Mesodermal cell (in vitro differentiated cells): ENCODE data around the gene FNDC3A.
"Not testable (repeated sequence)": the region's sequence is repeated elsewhere in the genome, so short reads cannot be mapped to it uniquely, and the experiment has no call there.

Experiments used
- H3K27ac ChIP-seq: 2 replicates; pipeline ENCODE4 v1.7.0; 2013; ENCODE audit warnings: mild to moderate bottlenecking, low read depth, low read length, moderate library complexity; ENCODE audit not compliant: severe bottlenecking
- H3K36me3 ChIP-seq: 2 replicates; pipeline ENCODE4 v1.7.1; 2013; ENCODE audit warnings: mild to moderate bottlenecking, low read length, moderate library complexity; ENCODE audit not compliant: control insufficient read depth, insufficient read depth
- H3K4me1 ChIP-seq: one replicate; pipeline ENCODE4 v1.7.1; 2013; ENCODE audit warnings: mild to moderate bottlenecking, low read length; ENCODE audit not compliant: insufficient read depth, control insufficient read depth, poor library complexity, severe bottlenecking
- H3K4me3 ChIP-seq: 2 replicates; pipeline ENCODE4 v1.7.0; 2013; ENCODE audit warnings: low read length, control low read depth, mild to moderate bottlenecking; ENCODE audit not compliant: insufficient read depth, poor library complexity, severe bottlenecking; ENCODE audit errors: extremely low read depth
- H3K9me3 ChIP-seq: 2 replicates; pipeline ENCODE4 v1.7.1; 2013; ENCODE audit warnings: mild to moderate bottlenecking, low read length, moderate library complexity; ENCODE audit not compliant: control insufficient read depth
- WGBS, 2 experiments: methylation state at CpG; one replicate each; pipeline ENCODE4 v1.1.5; 2013; ENCODE audit warnings: missing lambda C conversion rate in 2 of 2; ENCODE audit not compliant: insufficient coverage in 2 of 2; 5-methylcytosine and 5-hydroxymethylcytosine counted together

The FNDC3A gene

DNA sequence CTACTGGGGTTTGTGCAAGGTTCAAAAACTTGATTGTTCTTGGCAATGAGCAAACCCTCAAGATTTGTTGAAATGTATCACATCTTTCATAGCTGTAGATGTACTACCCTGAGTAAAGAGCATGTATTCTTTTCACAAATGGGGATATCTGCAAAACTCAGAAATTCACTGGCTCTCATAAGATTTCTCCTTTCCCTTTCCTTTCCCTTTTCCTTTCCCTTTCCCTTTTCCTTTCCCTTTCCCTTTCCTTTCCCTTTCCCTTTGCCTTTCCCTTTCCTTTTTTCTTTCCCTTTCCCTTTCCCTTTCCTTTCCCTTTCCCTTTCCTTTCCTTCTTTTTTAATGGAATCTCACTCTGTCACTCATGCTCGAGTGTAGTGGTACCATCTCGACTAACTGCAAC, 69.1 kb downstream of the FNDC3A start:
- Histone ChIP-seq H3K4me1 (no peaks in the 10 kb centered on the region), H3K4me3 (no peak overlapping the region), H3K36me3 (peaks cover 2% of the 10 kb centered on the region), H3K27ac (no peak overlapping the region), H3K9me3 (no peaks in the 10 kb centered on the region)
- 100% methylated on average over 2 of the region's 2 CpGs for WGBS, 2 experiments

DNA sequence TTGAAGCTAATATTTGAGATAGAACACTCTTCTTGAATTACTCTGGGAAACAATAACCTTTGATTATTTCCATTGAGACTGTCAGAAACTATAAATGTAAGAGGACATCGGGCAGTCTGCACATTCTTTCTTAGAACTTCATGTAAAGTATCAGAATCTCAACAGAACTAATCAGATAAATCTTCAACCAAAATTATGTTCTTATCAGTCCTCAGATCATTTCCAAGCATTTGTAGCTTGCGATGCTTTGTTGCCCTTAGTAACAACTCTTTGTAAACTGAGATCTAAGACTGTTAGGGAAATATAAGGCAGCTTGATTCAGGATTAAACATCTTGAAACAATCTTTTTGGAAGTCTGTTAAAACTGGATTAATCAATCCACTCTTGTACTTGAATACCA, 70.3 kb downstream of the FNDC3A start:
- Histone ChIP-seq H3K9me3 (no peaks in the 10 kb centered on the region), H3K4me3 (no peak overlapping the region), H3K4me1 (no peaks in the 10 kb centered on the region), H3K27ac (no peak overlapping the region), H3K36me3 (no peaks in the 10 kb centered on the region)
- 100% methylated on average over 1 of the region's 2 CpGs; no CpG with 5 or more reads in 1 of the 2 experiments for WGBS, 2 experiments

DNA sequence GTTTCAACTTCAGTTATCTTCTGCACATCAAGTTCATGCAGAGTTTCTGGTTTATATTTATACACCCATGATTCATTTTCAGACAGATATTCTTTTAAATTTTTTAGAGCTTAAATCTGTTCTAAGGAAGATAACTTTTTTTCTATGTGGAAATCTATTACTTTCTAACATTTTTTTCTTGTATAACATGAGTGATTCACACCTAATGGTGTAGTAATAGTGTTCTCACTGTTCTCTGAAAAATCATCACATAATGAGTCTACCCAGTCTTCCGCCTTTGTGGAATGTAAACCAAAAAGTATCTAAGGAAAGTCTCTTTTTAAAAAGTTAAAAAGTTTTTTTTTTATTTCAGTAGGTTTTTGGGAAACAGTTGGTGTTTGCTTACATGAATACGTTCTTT, 70.8 kb downstream of the FNDC3A start:
- 100% methylated on average over 1 of the region's 2 CpGs; no CpG with 5 or more reads in 1 of the 2 experiments for WGBS, 2 experiments
- no peak overlapping the region for H3K4me3 ChIP-seq
- H3K9me3 ChIP-seq, result no peaks in the 10 kb centered on the region
- H3K4me1 ChIP-seq, result no peaks in the 10 kb centered on the region
- H3K27ac ChIP-seq, result no peak overlapping the region
- no peaks in the 10 kb centered on the region for H3K36me3 ChIP-seq

GRCh38 chr13:49052813-49053212, 77.1 kb downstream of the FNDC3A start:
- 95 to 97% methylated on average over 4 to 5 of the region's 6 CpGs for WGBS, 2 experiments
- no peak overlapping the region for H3K27ac ChIP-seq
- H3K4me3 ChIP-seq, result no peak overlapping the region
- no peaks in the 10 kb centered on the region for H3K9me3 ChIP-seq
- no peaks in the 10 kb centered on the region for H3K4me1 ChIP-seq
- no peaks in the 10 kb centered on the region for H3K36me3 ChIP-seq

DNA sequence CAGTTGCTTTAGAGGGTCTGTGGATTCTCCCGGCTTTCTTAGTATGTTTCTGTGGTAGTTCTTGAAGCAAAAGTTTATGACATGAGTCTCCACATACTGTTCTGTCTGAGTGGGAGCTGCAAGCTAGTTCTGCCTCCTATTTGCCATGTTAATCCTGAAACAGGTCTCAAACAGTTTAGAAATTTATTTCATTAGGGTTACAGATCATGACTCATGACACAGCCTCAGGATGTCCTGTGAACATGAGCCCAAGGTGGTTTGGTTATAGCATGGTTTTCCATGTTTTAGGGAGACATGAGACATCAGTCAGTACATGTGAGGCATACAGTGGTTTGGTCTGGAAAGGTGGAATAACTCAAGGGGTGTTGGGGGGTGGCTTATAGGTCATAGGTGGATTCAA, 77.5 kb downstream of the FNDC3A start:
- Histone ChIP-seq H3K36me3 (no peaks in the 10 kb centered on the region), H3K4me1 (no peaks in the 10 kb centered on the region), H3K9me3 (no peaks in the 10 kb centered on the region), H3K27ac (no peak overlapping the region), H3K4me3 (no peak overlapping the region)
- WGBS, 2 experiments, result 100% methylated on average over 1 of the region's 1 CpG; no CpG with 5 or more reads in 1 of the 2 experiments

DNA sequence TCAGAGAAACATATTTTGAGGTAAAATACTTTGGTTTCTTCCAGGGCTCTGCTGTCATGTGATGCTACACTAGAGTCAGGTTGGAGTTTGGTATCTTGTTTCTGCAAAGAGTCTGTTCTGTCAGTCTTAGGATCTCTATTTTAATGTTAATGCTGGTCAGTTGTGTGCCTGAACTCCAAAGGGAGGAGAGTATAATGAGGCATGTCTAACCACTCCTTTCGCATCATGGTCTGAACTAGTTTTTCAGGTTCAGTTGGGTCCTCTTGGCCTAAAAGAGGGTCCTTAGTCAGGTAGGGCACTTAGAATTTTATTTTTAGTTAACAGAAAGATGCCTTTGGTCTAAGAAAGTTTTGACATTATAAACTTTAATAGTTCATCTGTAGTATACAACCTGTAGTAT, 78.2 kb downstream of the FNDC3A start:
- Histone ChIP-seq H3K4me1 (no peaks in the 10 kb centered on the region), H3K36me3 (peaks cover 6% of the 10 kb centered on the region), H3K4me3 (no peak overlapping the region), H3K27ac (no peak overlapping the region), H3K9me3 (no peaks in the 10 kb centered on the region)
- WGBS, 2 experiments, result 83 to 100% methylated on average over 1 of the region's 1 CpG

- no peaks in the 10 kb centered on the region for H3K9me3 ChIP-seq
Measured at GRCh38 chr13:49055021-49055420, 79.3 kb downstream of the FNDC3A start.

DNA sequence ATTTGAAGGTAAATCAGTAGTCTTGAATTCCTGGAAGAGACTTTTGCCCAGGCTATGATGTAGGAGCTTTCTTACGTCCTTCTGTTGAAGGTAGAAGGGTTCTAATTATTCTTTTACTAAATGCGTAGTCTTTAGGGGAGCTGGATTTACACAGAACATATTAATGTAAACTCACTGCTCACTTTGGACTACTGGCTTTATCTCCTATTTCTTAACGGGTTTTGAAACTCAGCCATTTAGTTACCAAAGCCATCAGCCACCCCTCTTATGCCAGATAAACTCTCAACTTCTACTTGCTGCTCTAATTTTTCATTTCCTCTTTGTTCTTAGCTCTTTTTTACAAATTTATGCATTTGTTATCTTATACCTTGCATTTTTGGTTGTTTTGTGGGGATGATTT, 81.5 kb downstream of the FNDC3A start:
- Histone ChIP-seq H3K4me1 (peaks cover 3% of the 10 kb centered on the region), H3K36me3 (peaks cover 7% of the 10 kb centered on the region), H3K27ac (no peak overlapping the region), H3K9me3 (no peaks in the 10 kb centered on the region), H3K4me3 (no peak overlapping the region)
- 92 to 95% methylated on average over 1 to 2 of the region's 3 CpGs for WGBS, 2 experiments

More at GRCh38 chr13:49055021-49055420, 79.3 kb downstream of the FNDC3A start:
- no peak overlapping the region for H3K27ac ChIP-seq
- WGBS, 2 experiments, result 93% methylated on average over 3 of the region's 4 CpGs; no CpG with 5 or more reads in 1 of the 2 experiments
- H3K4me1 ChIP-seq, result no peaks in the 10 kb centered on the region
- no peak overlapping the region for H3K4me3 ChIP-seq
- H3K36me3 ChIP-seq, result peaks cover 7% of the 10 kb centered on the region

GRCh38 chr13:49058761-49059160, 83.0 kb downstream of the FNDC3A start:
- Histone ChIP-seq H3K9me3 (no peaks in the 10 kb centered on the region), H3K4me1 (peaks cover 19% of the 10 kb centered on the region), H3K36me3 (peaks cover 7% of the 10 kb centered on the region), H3K27ac (no peak overlapping the region), H3K4me3 (no peak overlapping the region)

GRCh38 chr13:49060678-49061387, 85.1 kb downstream of the FNDC3A start:
- Histone ChIP-seq H3K9me3 (no peaks in the 10 kb centered on the region), H3K27ac (no peak overlapping the region), H3K4me3 (no peak overlapping the region), H3K36me3 (peaks cover 7% of the 10 kb centered on the region), H3K4me1 (peaks cover 20% of the 10 kb centered on the region)
- WGBS, 2 experiments, result 80 to 100% methylated on average over 3 of the region's 3 CpGs

DNA sequence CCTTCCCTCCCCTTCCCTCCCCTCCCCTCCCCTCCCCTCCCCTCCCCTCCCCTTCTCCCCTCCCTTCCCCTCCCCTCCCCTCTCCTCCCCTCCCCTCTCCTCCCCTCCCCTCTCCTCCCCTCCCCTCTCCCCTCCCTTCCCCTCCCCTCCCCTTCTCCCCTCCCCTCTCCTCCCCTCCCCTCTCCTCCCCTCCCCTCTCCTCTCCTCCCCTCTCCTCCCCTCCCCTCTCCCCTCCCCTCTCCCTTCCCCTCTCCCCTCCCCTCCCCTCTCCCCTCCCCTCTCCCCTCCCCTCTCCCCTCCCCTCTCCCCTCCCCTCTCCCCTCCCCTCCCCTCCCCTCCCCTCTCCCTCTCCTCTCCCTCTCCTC, 85.7 kb downstream of the FNDC3A start:
- H3K4me3 ChIP-seq, H3K36me3 ChIP-seq, H3K27ac ChIP-seq, H3K9me3 ChIP-seq: not testable (repeated sequence)
- peaks cover 20% of the 10 kb centered on the region for H3K4me1 ChIP-seq
